Lower leg skin (tissue), 4 donors: Measurements from ENCODE around the gene KRTAP19-3. TPM values are rescaled to one million over a fixed set of nuclear protein-coding genes. Genes with fewer than 3 reads are reported as not detected.

Source experiments
- DNase-seq, 2 donors: peaks; one replicate each; pipeline ENCODE4 v3.0.0-alpha.2; 2019; ENCODE audit warnings: low spot score in 2 of 2
- H3K4me3 ChIP-seq: fragments of 200-600 bp; sonication (generic); 2 replicates; pipeline ENCODE4 v1.5.1; 2017; ENCODE audit warnings: mild to moderate bottlenecking, low read depth; ENCODE audit not compliant: poor library complexity, severe bottlenecking
- intact Hi-C: fragments of 100-400 bp; cut with DNase I; formaldehyde crosslinking; loops from one replicate; pipeline ENCODE4 v1.15.0; 2023; ENCODE audit warnings: low total_unique reads
- total RNA-seq, 4 donors: library from RNA; depleted of rRNA; stranded (reverse); fragments of >200 nt; gene quantifications; one replicate each; pipeline ENCODE4 v1.1.0, GENCODE V29; 2016
- TF ChIP-seq, protein P1 (sequence below), 3 donors: fragments of 450-650 bp; IDR thresholded peaks; one replicate each; pipeline ENCODE4 v1.5.1; 2016; ENCODE audit warnings: antibody characterized with exemption in 3 of 3, mild to moderate bottlenecking in 3 of 3, moderate library complexity in 2 of 3

KRTAP19-3 gene
- total RNA-seq, 4 donors from 2014 or later = 0.97 to 17.1 TPM; not detected in 2

DNA sequence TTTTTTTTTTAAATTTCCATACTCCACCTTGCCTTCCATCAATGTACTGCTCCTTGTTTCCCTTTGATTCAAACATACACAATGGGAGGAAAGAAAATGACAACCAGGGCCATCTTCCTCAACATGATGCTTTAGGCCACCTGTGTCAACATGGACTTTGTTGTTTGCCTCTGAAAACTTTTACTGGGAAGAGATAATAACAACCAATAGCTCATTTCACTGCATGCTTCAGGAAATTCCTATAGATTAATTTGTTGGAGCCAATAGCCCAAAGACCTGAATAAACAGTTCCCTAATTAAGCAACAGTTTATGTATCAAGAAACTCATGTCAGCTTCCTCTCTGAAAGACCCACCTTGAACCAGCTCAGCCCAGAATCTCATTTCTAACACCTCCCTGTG, 48.6 kb downstream of the KRTAP19-3 start:
- intact Hi-C loops = no loop called here
- no peak for DNase-seq
- TF ChIP-seq, protein P1, sequence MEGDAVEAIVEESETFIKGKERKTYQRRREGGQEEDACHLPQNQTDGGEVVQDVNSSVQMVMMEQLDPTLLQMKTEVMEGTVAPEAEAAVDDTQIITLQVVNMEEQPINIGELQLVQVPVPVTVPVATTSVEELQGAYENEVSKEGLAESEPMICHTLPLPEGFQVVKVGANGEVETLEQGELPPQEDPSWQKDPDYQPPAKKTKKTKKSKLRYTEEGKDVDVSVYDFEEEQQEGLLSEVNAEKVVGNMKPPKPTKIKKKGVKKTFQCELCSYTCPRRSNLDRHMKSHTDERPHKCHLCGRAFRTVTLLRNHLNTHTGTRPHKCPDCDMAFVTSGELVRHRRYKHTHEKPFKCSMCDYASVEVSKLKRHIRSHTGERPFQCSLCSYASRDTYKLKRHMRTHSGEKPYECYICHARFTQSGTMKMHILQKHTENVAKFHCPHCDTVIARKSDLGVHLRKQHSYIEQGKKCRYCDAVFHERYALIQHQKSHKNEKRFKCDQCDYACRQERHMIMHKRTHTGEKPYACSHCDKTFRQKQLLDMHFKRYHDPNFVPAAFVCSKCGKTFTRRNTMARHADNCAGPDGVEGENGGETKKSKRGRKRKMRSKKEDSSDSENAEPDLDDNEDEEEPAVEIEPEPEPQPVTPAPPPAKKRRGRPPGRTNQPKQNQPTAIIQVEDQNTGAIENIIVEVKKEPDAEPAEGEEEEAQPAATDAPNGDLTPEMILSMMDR (IDR thresholded peaks at IDR 0.05) = no peak
- no peak overlapping the region for H3K4me3 ChIP-seq

Other genes starting within 250 kb of the KRTAP19-3 start
- gene KRTAP24-1, start 209.1 kb downstream of the KRTAP19-3 start, total RNA-seq = 10 to 100 TPM in 1 of 4 donors, under 1 TPM in 1, not detected in 2; 0.17 to 10.0 TPM
- not detected for gene KRTAP25-1, start 202.5 kb downstream of the KRTAP19-3 start, total RNA-seq
- 1 to 10 TPM in 1 of 4 donors, not detected in 3; 7.8 TPM for gene KRTAP26-1, start 171.7 kb downstream of the KRTAP19-3 start, total RNA-seq
- gene KRTAP27-1, start 154.3 kb downstream of the KRTAP19-3 start, total RNA-seq = not detected
- not detected for gene KRTAP23-1, start 143.4 kb downstream of the KRTAP19-3 start, total RNA-seq
- gene KRTAP13-2, start 119.7 kb downstream of the KRTAP19-3 start, total RNA-seq = 1 to 10 TPM in 1 of 4 donors, not detected in 3; 3.2 TPM
- 1 to 10 TPM in 1 of 4 donors, under 1 TPM in 1, not detected in 2; 0.89 to 3.3 TPM for gene KRTAP13-1, start 96.0 kb downstream of the KRTAP19-3 start, total RNA-seq
- gene KRTAP13-3, start 66.1 kb downstream of the KRTAP19-3 start, total RNA-seq = not detected
- gene KRTAP13-4, start 61.8 kb downstream of the KRTAP19-3 start, total RNA-seq = not detected
- gene KRTAP15-1, start 51.7 kb downstream of the KRTAP19-3 start, total RNA-seq = not detected
- 10 to 100 TPM in 1 of 4 donors, under 1 TPM in 1, not detected in 2; 0.59 to 18.3 TPM for gene KRTAP19-1, start 11.6 kb downstream of the KRTAP19-3 start, total RNA-seq
- gene KRTAP19-2, start 4.6 kb downstream of the KRTAP19-3 start, total RNA-seq = 1 to 10 TPM in 1 of 4 donors, not detected in 3; 1.8 TPM
- not detected for gene KRTAP19-4, start 5.2 kb upstream of the KRTAP19-3 start, total RNA-seq
- 10 to 100 TPM in 2 of 4 donors, not detected in 2; 12.7 to 57.9 TPM for gene KRTAP19-5, start 10.1 kb upstream of the KRTAP19-3 start, total RNA-seq
- gene KRTAP19-6, start 49.9 kb upstream of the KRTAP19-3 start, total RNA-seq = not detected
- gene KRTAP19-7, start 69.3 kb upstream of the KRTAP19-3 start, total RNA-seq = 1 to 10 TPM in 1 of 4 donors, not detected in 3; 1.5 TPM
- not detected for gene KRTAP22-2, start 98.4 kb upstream of the KRTAP19-3 start, total RNA-seq
- not detected for gene KRTAP6-3, start 100.4 kb upstream of the KRTAP19-3 start, total RNA-seq
- gene KRTAP6-2, start 106.9 kb upstream of the KRTAP19-3 start, total RNA-seq = not detected
- not detected for gene KRTAP22-1, start 109.1 kb upstream of the KRTAP19-3 start, total RNA-seq
- 10 to 100 TPM in 1 of 4 donors, not detected in 3; 14.9 TPM for gene KRTAP6-1, start 121.9 kb upstream of the KRTAP19-3 start, total RNA-seq
- gene KRTAP20-1, start 124.4 kb upstream of the KRTAP19-3 start, total RNA-seq = not detected
- gene KRTAP20-4, start 128.6 kb upstream of the KRTAP19-3 start, total RNA-seq = not detected
- gene KRTAP20-2, start 143.2 kb upstream of the KRTAP19-3 start, total RNA-seq = 10 to 100 TPM in 1 of 4 donors, 1 to 10 TPM in 1, not detected in 2; 3.2 to 12.9 TPM
- gene KRTAP20-3, start 150.9 kb upstream of the KRTAP19-3 start, total RNA-seq = not detected
- not detected for gene KRTAP21-3, start 226.8 kb upstream of the KRTAP19-3 start, total RNA-seq